Activated B cell treated with CpG ODN at 0.5 μM for 24 hours (primary cell): ENCODE results near the gene DGLUCY. TPM values are rescaled to one million over a fixed set of nuclear protein-coding genes. Genes with fewer than 3 reads are reported as not detected.

Experiments
- ATAC-seq: fragments of 200-7000 bp; cut with Tn5 transposase; one replicate; pipeline ENCODE4 v1.10.0; 2021; ENCODE audit warnings: low read depth, mild to moderate bottlenecking, moderate library complexity
- CTCF ChIA-PET: fragments of 350-600 bp; sonication (Branson Sonifier 250); formaldehyde crosslinking; loops from one replicate; lab custom pipeline; 2021; ENCODE audit warnings: antibody characterized with exemption; lab: Charles Lee
- POLR2A ChIA-PET: fragments of 350-600 bp; sonication (Branson Sonifier 250); formaldehyde crosslinking; loops from one replicate; lab custom pipeline; 2021; ENCODE audit warnings: antibody characterized with exemption; lab: Charles Lee
- DNase-seq: peaks from one replicate; pipeline ENCODE4 v3.0.0; 2022
- H3K27ac Mint-ChIP-seq: one replicate; pipeline ENCODE4 v1.8.0; 2020; ENCODE audit warnings: mixed read lengths
- H3K27me3 Mint-ChIP-seq: one replicate; pipeline ENCODE4 v1.8.0; 2021; ENCODE audit warnings: mixed read lengths
- H3K36me3 Mint-ChIP-seq: one replicate; pipeline ENCODE4 v1.8.0; 2021; ENCODE audit warnings: low read depth, mixed read lengths
- H3K4me1 Mint-ChIP-seq: one replicate; pipeline ENCODE4 v1.8.0; 2021; ENCODE audit warnings: mixed read lengths
- H3K4me3 Mint-ChIP-seq: one replicate; pipeline ENCODE4 v1.8.0; 2020; ENCODE audit warnings: mild to moderate bottlenecking, mixed read lengths
- H3K9me3 Mint-ChIP-seq: one replicate; pipeline ENCODE4 v1.8.0; 2020; ENCODE audit warnings: mixed read lengths
- intact Hi-C: fragments of 100-400 bp; cut with micrococcal nuclease; formaldehyde crosslinking; loops from one replicate; pipeline ENCODE4 v1.15.1; 2024
- total RNA-seq: library from RNA; stranded (reverse); gene quantifications from 2 replicates; pipeline ENCODE4 v1.2.3, GENCODE V29; 2022
- TF ChIP-seq, protein P1 (sequence below): fragments of 200-600 bp; IDR thresholded peaks from one replicate; pipeline ENCODE4 v1.8.0; 2022; ENCODE audit warnings: antibody characterized with exemption, mild to moderate bottlenecking

The DGLUCY gene
- total RNA-seq, 1 donor from 2014 or later, result 92.7 TPM

DNA sequence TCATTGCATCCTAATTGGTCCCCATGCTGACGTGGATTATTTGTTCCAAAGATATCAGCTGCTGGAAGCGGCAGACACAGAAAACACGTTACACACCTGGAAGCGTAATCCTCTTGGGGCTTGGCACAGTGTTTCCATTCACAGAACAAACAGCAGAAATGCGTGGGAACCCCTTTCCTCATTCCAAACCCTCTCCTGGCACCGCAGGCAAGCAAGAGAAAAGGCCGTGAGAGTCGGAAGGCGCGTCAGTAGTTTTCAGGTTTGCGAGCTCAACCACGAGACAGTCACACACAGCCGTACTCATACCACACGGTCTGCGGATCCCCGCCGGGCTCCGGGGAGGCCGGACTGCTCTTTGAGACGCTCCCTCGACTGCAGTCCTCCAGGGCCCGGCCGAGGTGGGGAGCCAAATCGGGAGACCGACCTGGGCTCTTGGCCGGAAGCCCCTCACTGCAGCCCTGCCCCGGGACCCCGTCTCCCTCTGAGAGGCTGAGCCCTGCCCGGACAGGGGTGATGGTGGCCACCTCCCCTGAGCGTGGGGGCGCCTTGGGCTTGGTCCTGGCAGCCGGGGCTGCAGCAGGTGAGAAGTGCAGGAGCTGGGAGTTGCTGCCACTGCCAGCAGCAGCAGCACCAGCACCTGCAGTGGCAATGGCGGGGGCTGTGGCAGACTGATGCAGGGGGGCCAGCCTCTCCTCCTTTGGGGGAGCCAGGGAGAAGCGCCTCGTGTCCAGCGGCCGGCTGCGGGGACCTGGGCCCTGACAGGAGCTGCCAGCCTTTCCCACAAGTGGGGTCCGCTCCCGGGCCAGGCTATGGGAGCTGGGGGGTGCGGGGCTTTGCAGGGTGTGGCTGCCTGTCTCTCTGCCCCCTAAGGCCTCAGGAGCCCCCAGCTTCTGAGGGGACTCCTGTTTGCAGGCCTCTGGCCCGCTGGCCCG is 158.7 kb downstream of the DGLUCY start:
- CTCF ChIA-PET, result no interaction called here

DNA sequence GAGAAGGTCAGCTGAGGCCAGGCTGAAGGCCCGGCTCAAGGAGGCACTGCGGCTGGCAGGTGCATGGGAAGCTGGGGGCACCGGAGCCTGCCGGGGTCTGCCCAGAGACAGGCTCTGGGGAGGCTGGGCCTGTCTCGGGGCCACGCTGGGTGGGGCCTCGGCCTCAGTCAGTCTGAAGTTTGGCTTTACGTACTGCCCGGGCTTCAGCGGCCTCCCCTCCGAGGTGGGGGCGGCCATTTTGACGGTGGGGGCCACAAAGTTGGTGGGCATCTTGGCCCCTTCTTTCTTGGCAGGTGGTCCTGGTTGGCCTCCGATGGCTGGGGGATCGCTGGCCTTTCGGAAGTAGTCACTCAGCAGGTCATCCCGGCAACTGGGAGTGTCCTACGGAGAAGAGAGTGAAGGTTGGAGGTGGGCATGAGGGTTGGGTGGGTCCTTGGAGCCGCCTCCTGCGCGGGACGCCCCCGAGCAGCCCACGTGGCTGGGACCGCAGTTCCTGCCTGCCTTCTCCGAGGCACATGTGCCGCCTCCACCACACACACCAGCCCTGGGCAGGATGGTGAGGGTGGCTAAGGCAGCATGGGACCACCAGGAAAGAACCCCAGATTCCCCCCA is 159.5 kb downstream of the DGLUCY start:
- ChIA-PET CTCF (no interaction called here), POLR2A (no interaction called here)
- intact Hi-C loops, result no loop called here
- Mint-ChIP-seq H3K27ac (no peak overlapping the region), H3K27me3 (no peaks in the 10 kb centered on the region), H3K36me3 (peaks cover 78% of the 10 kb centered on the region), H3K4me1 (no peaks in the 10 kb centered on the region), H3K4me3 (no peak overlapping the region), H3K9me3 (no peaks in the 10 kb centered on the region)
- TF ChIP-seq, protein P1, sequence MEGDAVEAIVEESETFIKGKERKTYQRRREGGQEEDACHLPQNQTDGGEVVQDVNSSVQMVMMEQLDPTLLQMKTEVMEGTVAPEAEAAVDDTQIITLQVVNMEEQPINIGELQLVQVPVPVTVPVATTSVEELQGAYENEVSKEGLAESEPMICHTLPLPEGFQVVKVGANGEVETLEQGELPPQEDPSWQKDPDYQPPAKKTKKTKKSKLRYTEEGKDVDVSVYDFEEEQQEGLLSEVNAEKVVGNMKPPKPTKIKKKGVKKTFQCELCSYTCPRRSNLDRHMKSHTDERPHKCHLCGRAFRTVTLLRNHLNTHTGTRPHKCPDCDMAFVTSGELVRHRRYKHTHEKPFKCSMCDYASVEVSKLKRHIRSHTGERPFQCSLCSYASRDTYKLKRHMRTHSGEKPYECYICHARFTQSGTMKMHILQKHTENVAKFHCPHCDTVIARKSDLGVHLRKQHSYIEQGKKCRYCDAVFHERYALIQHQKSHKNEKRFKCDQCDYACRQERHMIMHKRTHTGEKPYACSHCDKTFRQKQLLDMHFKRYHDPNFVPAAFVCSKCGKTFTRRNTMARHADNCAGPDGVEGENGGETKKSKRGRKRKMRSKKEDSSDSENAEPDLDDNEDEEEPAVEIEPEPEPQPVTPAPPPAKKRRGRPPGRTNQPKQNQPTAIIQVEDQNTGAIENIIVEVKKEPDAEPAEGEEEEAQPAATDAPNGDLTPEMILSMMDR, result no peak
- DNase-seq (no peak), ATAC-seq (no peak)

More for the DNA sequence above, 158.7 kb downstream of the DGLUCY start:
- no peak overlapping the region for H3K4me3 Mint-ChIP-seq
- H3K36me3 Mint-ChIP-seq, result peaks cover 72% of the 10 kb centered on the region
- TF ChIP-seq, protein P1, result no peak
- intact Hi-C loops, result no loop called here
- ATAC-seq (no peak), DNase-seq (no peak)
- POLR2A ChIA-PET, result interaction anchor here (0.6 kb wide), 1 partner anchor 37 kb away, joined by 7 read pairs; no protein-coding TSS in a partner anchor
- H3K27ac Mint-ChIP-seq, result no peak overlapping the region
- no peaks in the 10 kb centered on the region for H3K4me1 Mint-ChIP-seq
- no peaks in the 10 kb centered on the region for H3K27me3 Mint-ChIP-seq
- no peaks in the 10 kb centered on the region for H3K9me3 Mint-ChIP-seq

DNA sequence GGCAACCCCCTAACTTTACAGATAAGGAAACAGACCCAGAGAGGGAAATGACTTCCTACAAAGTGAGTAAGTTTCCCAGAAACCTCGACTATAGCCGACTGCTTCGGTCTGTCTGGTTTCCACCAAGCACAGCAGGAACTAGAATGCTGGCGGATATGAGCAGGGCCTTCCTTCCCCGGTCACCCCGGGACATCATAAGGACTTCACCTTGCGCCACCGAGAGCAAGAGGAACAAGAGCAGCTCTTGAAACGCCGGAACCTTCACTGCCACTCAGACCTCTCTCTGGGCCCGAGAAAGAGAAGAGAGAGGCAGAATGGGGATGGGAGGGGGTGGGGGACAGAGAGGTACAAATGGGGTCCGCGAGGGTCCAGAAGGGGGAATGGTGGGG is 160.0 kb downstream of the DGLUCY start:
- Mint-ChIP-seq H3K4me1 (no peaks in the 10 kb centered on the region), H3K27me3 (no peaks in the 10 kb centered on the region), H3K36me3 (peaks cover 80% of the 10 kb centered on the region), H3K9me3 (no peaks in the 10 kb centered on the region), H3K27ac (no peak overlapping the region), H3K4me3 (no peak overlapping the region)
- ChIA-PET POLR2A (no interaction called here), CTCF (no interaction called here)
- DNase-seq (no peak), ATAC-seq (no peak)
- intact Hi-C loops, result no loop called here
- TF ChIP-seq, protein P1, result no peak

DNA sequence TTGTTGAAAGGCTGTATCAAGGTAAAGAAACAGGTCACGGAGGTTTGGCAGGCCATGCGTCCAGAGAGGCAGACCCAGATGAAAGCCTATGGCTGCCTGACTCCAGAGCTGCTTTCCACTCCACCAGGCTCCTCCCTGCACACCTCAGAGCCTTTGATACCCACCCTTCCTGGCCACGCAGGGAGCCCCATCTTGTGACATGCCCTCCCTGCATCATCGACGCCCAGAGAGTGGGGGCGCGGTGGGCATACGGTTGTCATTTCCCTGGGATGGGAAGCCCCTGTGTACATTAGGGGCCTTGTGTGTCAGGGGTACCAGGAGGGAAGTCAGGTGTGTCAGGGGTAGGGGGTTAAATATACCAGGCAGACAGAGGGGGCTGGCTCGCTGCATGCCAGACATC is 160.9 kb downstream of the DGLUCY start:
- POLR2A ChIA-PET, result no interaction called here
- CTCF ChIA-PET, result interaction anchor here (0.7 kb wide), 1 partner anchor 98 kb away, joined by 3 read pairs; no protein-coding TSS in a partner anchor
- Mint-ChIP-seq H3K27me3 (no peaks in the 10 kb centered on the region), H3K27ac (peak overlapping the region; percentile 30), H3K4me3 (no peak overlapping the region), H3K4me1 (no peaks in the 10 kb centered on the region), H3K9me3 (no peaks in the 10 kb centered on the region), H3K36me3 (peaks cover 81% of the 10 kb centered on the region)
- TF ChIP-seq, protein P1, result no peak
- intact Hi-C loops, result no loop called here
- DNase-seq (no peak), ATAC-seq (no peak)

Other genes starting within 250 kb of the DGLUCY start
- 13.3 and 16.3 TPM in 2 replicates for gene RPS6KA5, start 53.4 kb upstream of the DGLUCY start, total RNA-seq
- 1.4 and 1.8 TPM in 2 replicates for gene GPR68, start 130.6 kb downstream of the DGLUCY start, total RNA-seq